Measurements from ENCODE around the gene TUBB4A. TPM values are rescaled to one million over a fixed set of nuclear protein-coding genes. Genes with fewer than 3 reads are reported as not detected.
A peak's percentile ranks its signal among the peaks of the same experiment; 100 is the strongest.

TUBB4A gene
- total RNA-seq, 1 donor from 2014 or later, result 2.3 TPM

- intact Hi-C loops (cut with micrococcal nuclease), result loop anchor here (5.0 kb wide), 3 partner anchors 55 to 205 kb away; partner anchors contain the start of genes GPR108, TNFSF14 and TRIP10
- H3K27me3 Mint-ChIP-seq (ENCODE audit: insufficient read depth), result peaks cover 32% of the 10 kb centered on the region
- peaks cover 51% of the 10 kb centered on the region for H3K4me1 Mint-ChIP-seq (ENCODE audit: low read depth)
- H3K36me3 Mint-ChIP-seq (ENCODE audit: low read depth), result peaks cover 16% of the 10 kb centered on the region
- peak overlapping the region; percentile 64 for H3K4me3 Mint-ChIP-seq
- no peaks in the 10 kb centered on the region for H3K9me3 Mint-ChIP-seq
- DNase-seq (ENCODE audit: low spot score), result no peak
- H3K27ac Mint-ChIP-seq, result peak overlapping the region; percentile 83
These were observed 29.8 kb upstream of the TUBB4A start for GRCh38 chr19:6531956-6532243.

GRCh38 chr19:6531163-6531955 is 29.2 kb upstream of the TUBB4A start:
- no peaks in the 10 kb centered on the region for H3K9me3 Mint-ChIP-seq
- H3K27ac Mint-ChIP-seq, result peak overlapping the region; percentile 83
- peaks cover 32% of the 10 kb centered on the region for H3K27me3 Mint-ChIP-seq (ENCODE audit: insufficient read depth)
- H3K4me3 Mint-ChIP-seq, result peak overlapping the region; percentile 90
- H3K36me3 Mint-ChIP-seq (ENCODE audit: low read depth), result peaks cover 14% of the 10 kb centered on the region
- peaks cover 47% of the 10 kb centered on the region for H3K4me1 Mint-ChIP-seq (ENCODE audit: low read depth)
- DNase-seq (ENCODE audit: low spot score), result no peak
- intact Hi-C loops (cut with micrococcal nuclease), result loop anchor here (5.0 kb wide), 3 partner anchors 56 to 206 kb away; partner anchors contain the start of genes GPR108, TNFSF14 and TRIP10

- DNase-seq (ENCODE audit: low spot score), result peak; percentile 77
- H3K27me3 Mint-ChIP-seq (ENCODE audit: insufficient read depth), result peaks cover 32% of the 10 kb centered on the region
- peak within 1 kb of the TSS; percentile 90 for H3K4me3 Mint-ChIP-seq
- peaks cover 39% of the 10 kb centered on the region for H3K4me1 Mint-ChIP-seq (ENCODE audit: low read depth)
- H3K9me3 Mint-ChIP-seq, result no peaks in the 10 kb centered on the region
- peaks cover 8% of the 10 kb centered on the region for H3K36me3 Mint-ChIP-seq (ENCODE audit: low read depth)
- intact Hi-C loops (cut with micrococcal nuclease), result loop anchor here (1.0 to 5.0 kb wide), 5 partner anchors 14 to 333 kb away; partner anchors contain the start of genes GPR108, TNFSF14 and TRIP10
- H3K27ac Mint-ChIP-seq, result peak within 1 kb of the TSS; percentile 83
These were observed 28.5 kb upstream of the TUBB4A start, which contains the start of gene TNFSF9 for GRCh38 chr19:6530386-6531162. TNFSF9 (plus strand) TSS chr19:6531026; CDS start chr19:6531037, 11 bp downstream.

- Mint-ChIP-seq H3K27me3 (ENCODE audit: insufficient read depth) (peaks cover 32% of the 10 kb centered on the region), H3K9me3 (no peaks in the 10 kb centered on the region), H3K4me3 (peak overlapping the region; percentile 90), H3K4me1 (ENCODE audit: low read depth) (peaks cover 34% of the 10 kb centered on the region), H3K27ac (peak overlapping the region; percentile 4), H3K36me3 (ENCODE audit: low read depth) (peaks cover 8% of the 10 kb centered on the region)
- DNase-seq (ENCODE audit: low spot score), result no peak
- intact Hi-C loops (cut with micrococcal nuclease), result loop anchor here (1.0 to 5.0 kb wide), 5 partner anchors 14 to 333 kb away; partner anchors contain the start of genes GPR108, TNFSF14 and TRIP10
These were observed 27.9 kb upstream of the TUBB4A start for GRCh38 chr19:6529937-6530385.

GRCh38 chr19:6529351-6529750 is 27.2 kb upstream of the TUBB4A start:
- Mint-ChIP-seq H3K27ac (no peak overlapping the region), H3K9me3 (no peaks in the 10 kb centered on the region), H3K27me3 (ENCODE audit: insufficient read depth) (peaks cover 30% of the 10 kb centered on the region), H3K36me3 (ENCODE audit: low read depth) (peaks cover 8% of the 10 kb centered on the region), H3K4me1 (ENCODE audit: low read depth) (peaks cover 34% of the 10 kb centered on the region), H3K4me3 (peak overlapping the region; percentile 90)
- DNase-seq (ENCODE audit: low spot score), result no peak
- intact Hi-C loops (cut with micrococcal nuclease), result no loop called here

- DNase-seq (ENCODE audit: low spot score), result no peak
- H3K36me3 Mint-ChIP-seq (ENCODE audit: low read depth), result peaks cover 8% of the 10 kb centered on the region
- H3K27ac Mint-ChIP-seq, result no peak overlapping the region
- intact Hi-C loops (cut with micrococcal nuclease), result no loop called here
- peaks cover 34% of the 10 kb centered on the region for H3K4me1 Mint-ChIP-seq (ENCODE audit: low read depth)
- H3K4me3 Mint-ChIP-seq, result no peak overlapping the region
- no peaks in the 10 kb centered on the region for H3K9me3 Mint-ChIP-seq
- H3K27me3 Mint-ChIP-seq (ENCODE audit: insufficient read depth), result peaks cover 30% of the 10 kb centered on the region
These were observed 26.5 kb upstream of the TUBB4A start for GRCh38 chr19:6528544-6529121.

- Mint-ChIP-seq H3K27ac (no peak overlapping the region), H3K9me3 (no peaks in the 10 kb centered on the region), H3K27me3 (ENCODE audit: insufficient read depth) (peaks cover 30% of the 10 kb centered on the region), H3K4me3 (no peak overlapping the region), H3K4me1 (ENCODE audit: low read depth) (peaks cover 34% of the 10 kb centered on the region), H3K36me3 (ENCODE audit: low read depth) (peaks cover 8% of the 10 kb centered on the region)
- no peak for DNase-seq (ENCODE audit: low spot score)
- intact Hi-C loops (cut with micrococcal nuclease), result no loop called here
These were observed 25.9 kb upstream of the TUBB4A start for GRCh38 chr19:6527893-6528543.

GRCh38 chr19:6524311-6524710 is 22.2 kb upstream of the TUBB4A start:
- DNase-seq (ENCODE audit: low spot score), result no peak
- H3K27me3 Mint-ChIP-seq (ENCODE audit: insufficient read depth), result peaks cover 1% of the 10 kb centered on the region
- intact Hi-C loops (cut with micrococcal nuclease), result no loop called here
- peaks cover 14% of the 10 kb centered on the region for H3K4me1 Mint-ChIP-seq (ENCODE audit: low read depth)
- H3K36me3 Mint-ChIP-seq (ENCODE audit: low read depth), result no peaks in the 10 kb centered on the region
- H3K4me3 Mint-ChIP-seq, result no peak overlapping the region
- H3K9me3 Mint-ChIP-seq, result no peaks in the 10 kb centered on the region
- no peak overlapping the region for H3K27ac Mint-ChIP-seq

GRCh38 chr19:6522712-6523111 is 20.6 kb upstream of the TUBB4A start:
- H3K9me3 Mint-ChIP-seq, result no peaks in the 10 kb centered on the region
- no peak overlapping the region for H3K4me3 Mint-ChIP-seq
- H3K36me3 Mint-ChIP-seq (ENCODE audit: low read depth), result no peaks in the 10 kb centered on the region
- intact Hi-C loops (cut with micrococcal nuclease), result no loop called here
- H3K27me3 Mint-ChIP-seq (ENCODE audit: insufficient read depth), result peaks cover 2% of the 10 kb centered on the region
- peaks cover 26% of the 10 kb centered on the region for H3K4me1 Mint-ChIP-seq (ENCODE audit: low read depth)
- no peak for DNase-seq (ENCODE audit: low spot score)
- no peak overlapping the region for H3K27ac Mint-ChIP-seq

- Mint-ChIP-seq H3K27me3 (ENCODE audit: insufficient read depth) (peaks cover 2% of the 10 kb centered on the region), H3K4me3 (no peak overlapping the region), H3K4me1 (ENCODE audit: low read depth) (peaks cover 33% of the 10 kb centered on the region), H3K36me3 (ENCODE audit: low read depth) (no peaks in the 10 kb centered on the region), H3K27ac (peak overlapping the region; percentile 27), H3K9me3 (no peaks in the 10 kb centered on the region)
- DNase-seq (ENCODE audit: low spot score), result no peak
- intact Hi-C loops (cut with micrococcal nuclease), result no loop called here
These were observed 19.9 kb upstream of the TUBB4A start for GRCh38 chr19:6521718-6522646.

- peaks cover 2% of the 10 kb centered on the region for H3K27me3 Mint-ChIP-seq (ENCODE audit: insufficient read depth)
- intact Hi-C loops (cut with micrococcal nuclease), result loop anchor here (5.0 kb wide), 2 partner anchors 33 to 98 kb away; no protein-coding TSS in a partner anchor
- no peak for DNase-seq (ENCODE audit: low spot score)
- no peaks in the 10 kb centered on the region for H3K36me3 Mint-ChIP-seq (ENCODE audit: low read depth)
- H3K4me3 Mint-ChIP-seq, result peak overlapping the region; percentile 28
- peaks cover 44% of the 10 kb centered on the region for H3K4me1 Mint-ChIP-seq (ENCODE audit: low read depth)
- peak overlapping the region; percentile 61 for H3K27ac Mint-ChIP-seq
- no peaks in the 10 kb centered on the region for H3K9me3 Mint-ChIP-seq
These were observed 17.2 kb upstream of the TUBB4A start for GRCh38 chr19:6519289-6519688.

Measured in activated T-helper 1 cell treated with anti-CD3 and anti-CD28 coated beads, Interleukin-12 subunit alpha, Interleukin-12 subunit beta, Interleukin-2, Interleukin-4 antibody, amounts not matched to agents 30 ng/mL and 10 ng/mL and 1 ng/mL, durations not matched to agents 14 hours and 24 hours and 36 hours (primary cell).